Measurements from ENCODE around the gene ABCC6. TPM values are rescaled to one million over a fixed set of nuclear protein-coding genes. Genes with fewer than 3 reads are reported as not detected.

Gene ABCC6
- total RNA-seq, 4 donors from 2014 or later, result 0.20 to 7.0 (median 0.66) TPM

DNA sequence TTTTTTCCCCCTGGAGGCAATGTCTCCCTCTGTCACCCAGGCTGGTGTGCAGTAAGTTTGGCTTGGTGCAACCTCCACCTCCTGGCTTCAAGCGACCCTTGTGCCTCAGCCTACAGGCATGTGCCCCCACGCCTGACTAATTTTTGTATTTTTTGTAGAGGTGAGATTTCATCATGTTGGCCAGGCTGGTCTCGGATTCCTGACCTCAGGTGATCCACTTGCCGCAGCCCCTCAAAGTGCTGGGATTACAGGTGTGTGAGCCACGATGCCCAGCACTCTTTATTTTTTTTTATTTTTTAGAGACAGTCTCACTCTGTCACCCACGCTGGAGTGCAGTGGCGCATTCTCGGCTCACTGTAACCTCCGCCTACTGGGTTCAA is 113.2 kb downstream of the ABCC6 start:
- TF ChIP-seq POLR2A (IDR thresholded peaks at IDR 0.05), result no peak
- TF ChIP-seq, protein P1, sequence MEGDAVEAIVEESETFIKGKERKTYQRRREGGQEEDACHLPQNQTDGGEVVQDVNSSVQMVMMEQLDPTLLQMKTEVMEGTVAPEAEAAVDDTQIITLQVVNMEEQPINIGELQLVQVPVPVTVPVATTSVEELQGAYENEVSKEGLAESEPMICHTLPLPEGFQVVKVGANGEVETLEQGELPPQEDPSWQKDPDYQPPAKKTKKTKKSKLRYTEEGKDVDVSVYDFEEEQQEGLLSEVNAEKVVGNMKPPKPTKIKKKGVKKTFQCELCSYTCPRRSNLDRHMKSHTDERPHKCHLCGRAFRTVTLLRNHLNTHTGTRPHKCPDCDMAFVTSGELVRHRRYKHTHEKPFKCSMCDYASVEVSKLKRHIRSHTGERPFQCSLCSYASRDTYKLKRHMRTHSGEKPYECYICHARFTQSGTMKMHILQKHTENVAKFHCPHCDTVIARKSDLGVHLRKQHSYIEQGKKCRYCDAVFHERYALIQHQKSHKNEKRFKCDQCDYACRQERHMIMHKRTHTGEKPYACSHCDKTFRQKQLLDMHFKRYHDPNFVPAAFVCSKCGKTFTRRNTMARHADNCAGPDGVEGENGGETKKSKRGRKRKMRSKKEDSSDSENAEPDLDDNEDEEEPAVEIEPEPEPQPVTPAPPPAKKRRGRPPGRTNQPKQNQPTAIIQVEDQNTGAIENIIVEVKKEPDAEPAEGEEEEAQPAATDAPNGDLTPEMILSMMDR (IDR thresholded peaks at IDR 0.05), result no peak
- no peak overlapping the region for H3K4me3 ChIP-seq
- H3K27ac ChIP-seq, result no peak overlapping the region
- peaks cover 3 to 79% (median 8%) of the 10 kb centered on the region in 3 donors for H3K36me3 ChIP-seq
- DNase-seq (ENCODE audit: low spot score in 2 of 2), result no peak
- H3K4me1 ChIP-seq, result no peaks in the 10 kb centered on the region
- WGBS, 2 donors, result 92 to 93% methylated on average over 9 of the region's 9 CpGs
- H3K27me3 ChIP-seq, result no peaks in the 10 kb centered on the region
- no peaks in the 10 kb centered on the region for H3K9me3 ChIP-seq

DNA sequence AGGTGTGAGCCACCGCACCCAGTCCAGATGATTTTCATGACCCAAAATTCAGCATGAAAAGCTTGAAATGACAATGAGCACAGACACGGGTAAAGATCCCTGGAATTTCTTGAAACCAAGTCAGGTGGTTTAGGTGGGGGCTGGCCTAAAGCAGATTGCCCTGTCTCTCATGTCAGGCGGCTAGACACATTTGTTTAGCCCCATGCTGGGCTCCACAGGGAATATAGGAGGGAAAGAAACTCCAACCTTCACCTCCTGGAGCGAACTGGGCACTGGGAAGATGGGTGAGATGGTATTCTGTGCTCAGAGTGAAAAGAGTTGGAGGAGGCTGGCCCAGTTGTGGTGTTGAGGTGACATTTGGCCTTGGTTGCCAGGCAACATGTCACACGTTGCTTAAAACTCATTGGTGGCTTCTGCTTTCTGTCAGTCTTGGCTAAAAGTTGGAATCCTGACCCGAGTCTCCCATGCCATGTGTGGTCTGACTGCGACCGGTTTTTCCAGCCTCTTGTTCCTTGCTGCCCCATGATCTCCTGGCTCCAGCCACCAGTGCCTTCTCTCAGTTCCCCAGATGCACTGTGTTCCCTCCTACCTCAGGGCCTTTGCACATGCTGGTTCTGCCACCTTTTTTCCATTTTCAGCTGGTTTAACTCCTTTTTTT is 113.7 kb downstream of the ABCC6 start:
- no peak for DNase-seq (ENCODE audit: low spot score in 2 of 2)
- Histone ChIP-seq H3K4me3 (no peak overlapping the region), H3K9me3 (no peaks in the 10 kb centered on the region), H3K27me3 (no peaks in the 10 kb centered on the region), H3K36me3 (peaks cover 3 to 79% (median 8%) of the 10 kb centered on the region in 3 donors), H3K4me1 (no peaks in the 10 kb centered on the region), H3K27ac (no peak overlapping the region)
- 77% methylated on average over 8 of the region's 8 CpGs for WGBS, 2 donors
- TF ChIP-seq EP300 (IDR thresholded peaks at IDR 0.05) (no peak), POLR2A (IDR thresholded peaks at IDR 0.05) (no peak)
- TF ChIP-seq, protein P1 (IDR thresholded peaks at IDR 0.05), result no peak

DNA sequence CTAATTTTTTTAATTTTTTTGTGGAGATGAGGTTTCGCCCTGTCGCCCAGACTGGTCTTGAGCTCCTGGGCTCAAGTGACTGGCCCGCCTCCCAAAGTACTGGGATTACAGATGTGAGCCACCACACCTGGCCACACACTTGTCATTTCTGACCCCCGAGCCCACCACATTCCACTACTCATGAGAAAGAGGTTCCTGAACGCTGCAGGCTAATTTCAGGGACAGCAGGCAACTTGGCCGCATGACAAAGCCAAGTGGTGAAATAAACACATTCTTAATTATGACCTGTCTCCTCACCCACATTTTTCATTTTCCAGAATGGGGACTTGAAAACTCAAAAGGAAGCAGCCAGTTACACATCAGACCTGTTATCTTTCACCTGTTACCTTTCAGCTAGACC is 114.5 kb downstream of the ABCC6 start:
- no peaks in the 10 kb centered on the region for H3K4me1 ChIP-seq
- DNase-seq (ENCODE audit: low spot score in 2 of 2), result no peak
- WGBS, 2 donors, result 88 to 90% methylated on average over 6 of the region's 6 CpGs
- no peaks in the 10 kb centered on the region for H3K9me3 ChIP-seq
- no peaks in the 10 kb centered on the region for H3K27me3 ChIP-seq
- no peak overlapping the region for H3K4me3 ChIP-seq
- peaks cover 5 to 78% (median 11%) of the 10 kb centered on the region in 3 donors for H3K36me3 ChIP-seq
- TF ChIP-seq EP300 (IDR thresholded peaks at IDR 0.05), result no peak
- no peak for TF ChIP-seq POLR2A (IDR thresholded peaks at IDR 0.05)
- TF ChIP-seq, protein P1 (IDR thresholded peaks at IDR 0.05), result no peak
- no peak overlapping the region for H3K27ac ChIP-seq

DNA sequence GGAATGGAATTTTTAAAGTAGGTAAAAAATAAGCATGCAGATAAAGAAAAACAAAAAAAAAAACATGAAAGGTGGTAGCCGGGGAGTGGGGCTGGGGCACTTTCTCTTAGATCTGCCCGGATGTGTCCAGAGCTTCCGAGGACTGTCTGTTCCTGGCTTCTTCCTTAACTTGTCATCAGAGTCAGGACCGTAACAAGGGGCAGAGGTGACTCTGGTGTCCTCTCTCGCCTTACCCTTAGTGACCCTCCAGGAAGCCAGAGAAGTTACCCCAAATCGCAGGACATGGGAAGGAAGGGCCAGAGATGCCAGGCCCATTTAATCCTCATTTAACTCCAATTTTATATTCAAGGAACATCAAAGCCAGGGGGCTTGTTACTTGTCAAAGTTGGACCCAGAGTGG is 115.5 kb downstream of the ABCC6 start:
- Histone ChIP-seq H3K4me3 (no peak overlapping the region), H3K9me3 (no peaks in the 10 kb centered on the region), H3K36me3 (peaks cover 5 to 78% (median 15%) of the 10 kb centered on the region in 3 donors), H3K27me3 (no peaks in the 10 kb centered on the region), H3K27ac (no peak overlapping the region), H3K4me1 (no peaks in the 10 kb centered on the region)
- TF ChIP-seq POLR2A (IDR thresholded peaks at IDR 0.05) (no peak), EP300 (IDR thresholded peaks at IDR 0.05) (no peak)
- TF ChIP-seq, protein P1 (IDR thresholded peaks at IDR 0.05), result no peak
- 67 to 68% methylated on average over 6 of the region's 6 CpGs for WGBS, 2 donors
- DNase-seq (ENCODE audit: low spot score in 2 of 2), result no peak

DNA sequence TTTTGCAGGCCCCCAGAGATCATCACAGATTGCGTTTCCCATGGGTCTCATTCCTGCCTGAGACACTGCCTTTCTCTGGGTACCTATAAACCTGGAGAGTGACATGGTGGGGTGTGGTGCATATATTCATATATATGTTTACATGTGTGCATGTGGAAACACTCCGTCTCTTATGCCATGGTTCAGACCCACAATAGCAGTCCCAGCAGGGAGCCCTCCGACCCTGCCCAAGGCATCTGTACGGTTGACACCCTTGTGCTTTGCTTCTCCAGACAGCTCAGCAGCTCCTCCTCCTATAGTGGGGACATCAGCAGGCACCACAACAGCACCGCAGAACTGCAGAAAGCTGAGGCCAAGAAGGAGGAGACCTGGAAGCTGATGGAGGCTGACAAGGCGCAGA is 116.8 kb downstream of the ABCC6 start:
- H3K27me3 ChIP-seq, result no peaks in the 10 kb centered on the region
- TF ChIP-seq EP300 (IDR thresholded peaks at IDR 0.05) (no peak), POLR2A (IDR thresholded peaks at IDR 0.05) (no peak)
- TF ChIP-seq, protein P1 (IDR thresholded peaks at IDR 0.05), result no peak
- no peaks in the 10 kb centered on the region for H3K4me1 ChIP-seq
- DNase-seq (ENCODE audit: low spot score in 2 of 2), result no peak
- no peak overlapping the region for H3K4me3 ChIP-seq
- 84 to 88% methylated on average over 6 of the region's 6 CpGs for WGBS, 2 donors
- no peak overlapping the region for H3K27ac ChIP-seq
- H3K9me3 ChIP-seq, result no peaks in the 10 kb centered on the region
- peaks cover 2 to 73% (median 15%) of the 10 kb centered on the region in 3 donors for H3K36me3 ChIP-seq
